Activated CD4-positive, CD25-positive, alpha-beta regulatory T cell treated with anti-CD3 and anti-CD28 coated beads, Interleukin-2, amount 50 U/mL, for 72 hours (primary cell): ENCODE measurements around the gene STK11.

Source experiments
- DNase-seq: peaks from one replicate; pipeline ENCODE4 v3.0.0; 2021

Gene STK11

GRCh38 chr19:1251330-1252220 is 46.0 kb downstream of the STK11 start:
- peak; percentile 60 for DNase-seq

DNA sequence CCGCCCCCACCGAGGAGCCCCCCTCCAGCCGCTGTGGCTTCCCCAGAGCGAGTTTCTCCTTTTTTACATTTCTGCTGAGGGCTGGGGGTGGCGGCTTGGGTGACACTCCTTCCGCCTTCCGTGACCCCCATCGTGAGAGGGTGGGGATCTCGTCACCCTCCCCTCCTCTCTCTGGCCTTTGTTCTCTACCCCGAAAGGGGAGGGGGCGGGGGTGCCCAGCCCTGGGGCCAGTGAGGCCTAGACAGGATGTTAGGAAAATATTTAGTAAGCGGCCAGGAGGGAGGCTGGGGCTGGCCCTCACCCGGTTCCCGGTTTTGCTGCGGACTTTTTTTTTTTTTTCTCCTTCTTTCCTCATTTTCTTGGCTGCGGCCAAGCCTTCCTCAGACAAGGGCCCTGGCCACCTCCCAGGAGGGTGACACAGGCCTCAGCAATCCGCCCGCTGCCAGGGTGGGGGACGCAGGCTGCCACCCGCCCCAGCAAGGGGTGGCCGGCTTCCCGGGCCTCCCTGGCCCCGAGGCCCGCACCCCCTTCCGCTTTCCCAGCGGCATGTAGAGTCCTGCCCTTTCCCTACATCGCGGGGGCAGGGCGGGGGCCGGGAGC is 46.7 kb downstream of the STK11 start:
- DNase-seq = peak; percentile 65

DNA sequence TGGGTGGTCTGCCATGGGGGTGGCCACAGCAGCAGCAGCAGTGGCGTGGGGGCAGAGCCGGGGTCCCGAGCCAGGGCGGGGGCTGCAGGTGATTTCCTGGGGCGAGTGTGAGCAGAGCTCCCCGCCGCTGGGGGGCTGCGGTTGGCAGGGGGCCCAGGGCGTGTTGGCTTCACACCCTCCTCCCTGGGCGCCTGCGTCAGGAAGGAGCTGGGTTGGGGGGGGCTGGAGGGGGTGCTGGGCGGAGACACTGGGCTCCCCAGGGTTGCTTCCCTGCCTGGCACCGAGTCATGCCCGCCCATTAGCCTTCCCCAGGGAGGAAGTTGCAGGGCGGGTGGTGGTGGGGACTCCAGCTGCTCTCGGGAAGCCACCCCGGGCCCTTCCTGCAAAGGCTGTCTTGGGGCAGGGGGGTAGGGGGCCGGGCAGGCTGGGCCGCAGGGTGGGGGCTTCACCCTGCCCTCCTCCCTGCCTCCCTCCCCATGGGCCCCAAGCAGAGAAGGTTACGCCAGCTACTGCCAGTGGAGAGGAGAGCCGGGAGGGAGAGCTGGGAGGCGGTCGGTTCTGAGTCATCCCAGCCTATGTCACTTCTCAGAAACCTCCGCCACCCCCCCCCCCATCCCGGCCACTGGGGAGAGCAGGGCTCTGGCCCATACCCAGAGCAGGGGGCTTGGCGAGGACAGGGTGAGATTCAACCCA is 47.4 kb downstream of the STK11 start:
- peak; percentile 64 for DNase-seq

GRCh38 chr19:1253514-1254080 is 48.0 kb downstream of the STK11 start:
- DNase-seq = no peak

GRCh38 chr19:1254081-1254527 is 48.5 kb downstream of the STK11 start:
- DNase-seq = no peak

DNA sequence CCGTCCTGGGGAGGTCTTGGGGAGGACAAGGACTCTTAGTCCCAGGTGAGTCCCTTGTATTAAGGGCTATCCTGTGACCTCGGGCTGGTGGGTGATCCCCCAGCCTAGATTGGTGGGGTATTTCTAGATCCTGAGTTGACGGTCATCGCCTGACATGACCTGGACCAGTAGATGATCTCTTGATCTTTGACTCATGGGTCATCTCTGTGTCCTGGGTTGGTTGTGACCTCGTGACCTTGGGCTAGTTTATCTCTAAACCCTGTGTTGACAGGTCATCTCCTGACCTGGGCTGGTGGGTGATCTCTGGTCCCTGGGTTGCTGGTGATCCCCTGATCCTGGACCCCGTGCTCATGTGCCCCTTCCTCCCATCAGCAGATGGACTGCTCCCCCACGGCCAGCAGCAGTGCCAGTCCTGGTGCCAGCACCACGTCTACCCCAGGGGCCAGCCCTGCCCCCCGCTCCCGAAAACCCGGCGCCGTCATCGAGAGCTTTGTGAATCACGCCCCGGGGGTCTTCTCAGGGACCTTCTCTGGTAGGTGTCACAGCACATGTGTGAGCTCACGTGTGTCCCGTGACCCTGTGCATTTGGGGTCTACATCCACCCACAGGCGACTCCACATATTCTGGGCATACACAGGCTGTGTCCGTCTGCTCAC is 49.1 kb downstream of the STK11 start:
- no peak for DNase-seq

DNA sequence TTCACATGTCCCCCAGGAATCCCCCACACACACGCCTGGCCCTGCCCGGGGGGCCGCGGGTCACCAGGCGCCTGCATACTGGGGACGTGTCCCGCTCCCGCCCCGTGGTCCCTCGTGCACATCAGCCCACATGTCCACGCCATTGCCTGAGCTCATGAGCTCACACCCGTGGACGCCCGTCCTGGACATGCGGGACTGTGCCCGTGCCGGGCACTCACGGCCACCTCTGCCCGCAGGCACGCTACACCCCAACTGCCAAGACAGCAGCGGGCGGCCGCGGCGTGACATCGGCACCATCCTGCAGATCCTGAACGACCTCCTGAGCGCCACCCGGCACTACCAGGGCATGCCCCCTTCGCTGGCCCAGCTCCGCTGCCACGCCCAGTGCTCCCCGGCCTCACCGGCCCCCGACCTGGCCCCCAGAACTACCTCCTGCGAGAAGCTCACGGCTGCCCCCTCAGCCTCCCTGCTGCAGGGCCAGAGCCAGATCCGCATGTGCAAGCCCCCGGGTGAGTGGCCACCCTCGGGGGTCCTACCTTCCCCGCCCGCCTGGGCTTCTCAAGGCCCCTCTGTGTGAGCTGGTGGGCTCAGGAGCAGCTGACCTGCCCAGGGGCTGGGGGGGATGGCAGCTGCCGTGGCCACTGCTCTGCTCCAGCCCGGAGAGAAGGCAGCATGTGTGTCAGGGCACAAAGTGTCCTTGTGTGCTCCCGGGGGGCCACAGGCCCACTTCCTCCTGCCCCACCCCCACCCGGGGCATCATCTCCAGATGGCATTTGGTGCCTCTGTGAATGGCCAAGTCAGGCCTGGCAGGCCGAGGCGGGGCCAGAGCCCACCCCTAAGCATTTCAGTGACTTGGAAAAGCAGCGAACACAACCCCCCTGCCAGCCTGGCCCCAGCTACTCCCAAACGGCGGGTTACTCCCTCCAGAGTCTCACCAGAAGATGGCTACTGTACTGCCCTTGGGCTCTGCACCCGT is 49.9 kb downstream of the STK11 start:
- no peak for DNase-seq

DNA sequence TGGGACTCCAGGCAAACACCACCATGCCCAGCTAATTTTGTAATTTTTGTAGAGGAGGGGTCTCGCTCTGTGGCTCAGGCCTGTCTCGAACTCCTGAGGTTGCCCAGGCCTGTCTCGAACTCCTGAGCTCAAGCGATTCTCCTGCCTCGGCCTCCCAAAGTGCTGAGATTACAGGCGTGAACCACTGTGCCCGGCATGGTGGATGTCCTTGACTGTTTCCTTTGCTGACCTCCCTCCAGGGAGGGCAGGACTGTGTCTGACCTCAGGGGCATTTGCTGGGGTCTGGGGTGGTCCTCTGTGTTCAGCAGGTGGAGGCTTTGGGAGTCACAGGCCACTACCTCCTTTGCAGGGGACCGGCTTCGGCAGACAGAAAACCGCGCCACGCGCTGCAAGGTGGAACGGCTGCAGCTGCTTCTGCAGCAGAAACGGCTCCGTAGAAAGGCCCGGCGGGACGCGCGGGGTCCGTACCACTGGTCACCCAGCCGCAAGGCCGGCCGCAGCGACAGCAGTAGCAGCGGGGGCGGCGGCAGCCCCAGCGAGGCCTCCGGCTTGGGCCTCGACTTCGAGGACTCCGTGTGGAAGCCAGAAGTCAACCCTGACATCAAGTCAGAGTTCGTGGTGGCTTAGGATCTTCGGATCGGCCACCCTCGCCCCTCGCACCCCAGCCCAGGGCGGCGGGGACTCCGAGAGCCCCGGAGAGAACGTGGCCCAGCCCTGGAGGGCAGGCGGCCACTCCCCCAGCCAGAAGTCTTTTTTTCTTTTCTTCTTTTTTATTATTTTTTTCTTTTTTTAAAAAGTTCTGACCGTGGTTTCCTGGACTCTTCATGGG is 51.3 kb downstream of the STK11 start:
- DNase-seq = no peak

DNA sequence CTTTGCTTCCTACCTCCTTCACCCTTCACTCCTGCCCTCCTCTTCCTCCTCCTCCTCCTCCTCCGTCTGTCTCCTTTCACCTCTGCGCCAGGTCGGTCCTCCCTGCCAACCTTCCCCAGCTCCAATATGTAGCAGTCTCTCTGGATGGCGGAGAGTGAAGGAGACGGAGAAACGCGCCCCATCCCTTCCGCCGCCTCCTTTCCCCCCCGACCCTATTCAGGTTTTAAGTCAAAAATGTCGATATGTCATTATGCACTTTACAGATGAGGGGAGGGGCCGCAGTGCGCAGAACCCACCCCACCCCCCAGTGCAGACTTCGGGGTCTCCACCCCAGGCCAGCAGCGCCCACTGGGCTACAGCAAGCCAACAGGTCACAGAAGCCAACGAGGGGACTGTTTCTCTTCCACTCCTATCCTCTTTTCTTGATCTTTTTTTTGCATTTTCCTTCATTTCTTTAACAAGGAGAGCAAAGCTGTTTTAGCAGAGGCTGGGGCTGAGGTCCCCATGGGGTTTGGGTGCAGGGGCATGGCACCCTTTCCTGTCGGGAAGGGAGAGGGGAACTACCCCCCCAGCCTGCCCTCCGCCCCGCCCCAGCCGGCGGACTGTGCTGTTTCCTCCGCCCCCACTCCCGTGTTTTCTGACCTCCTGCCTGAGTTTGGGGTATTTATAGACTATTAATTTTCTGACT is 52.0 kb downstream of the STK11 start:
- no peak for DNase-seq

DNA sequence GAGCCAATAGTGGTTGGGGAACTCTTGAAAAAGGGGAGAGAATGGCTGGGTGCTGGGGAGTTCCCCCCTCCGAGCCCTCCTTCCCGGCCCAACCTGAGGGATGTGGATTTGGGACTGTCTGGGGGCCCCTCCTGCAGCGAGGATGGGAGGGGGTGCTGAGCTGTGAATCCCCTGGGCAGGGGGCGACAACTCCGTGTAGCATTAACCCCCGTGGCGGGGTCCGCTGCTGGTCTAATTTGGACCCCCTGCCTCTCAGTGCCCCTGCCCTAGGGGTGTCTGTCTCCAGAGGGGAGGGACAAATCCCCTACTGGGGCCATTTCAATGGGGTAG is 52.5 kb downstream of the STK11 start:
- DNase-seq = no peak

- DNase-seq = no peak
Measured at GRCh38 chr19:1258707-1259205, 53.2 kb downstream of the STK11 start.

- DNase-seq = peak; percentile 72
Measured at GRCh38 chr19:1259206-1259875, 53.8 kb downstream of the STK11 start.

- no peak for DNase-seq
Measured at GRCh38 chr19:1259876-1260748, 54.5 kb downstream of the STK11 start.

- peak; percentile 98 for DNase-seq
Measured at GRCh38 chr19:1260749-1261537, 55.4 kb downstream of the STK11 start.

GRCh38 chr19:1261538-1261797 is 55.9 kb downstream of the STK11 start:
- no peak for DNase-seq

- DNase-seq = no peak
Measured at GRCh38 chr19:1261798-1262622, 56.4 kb downstream of the STK11 start.

DNA sequence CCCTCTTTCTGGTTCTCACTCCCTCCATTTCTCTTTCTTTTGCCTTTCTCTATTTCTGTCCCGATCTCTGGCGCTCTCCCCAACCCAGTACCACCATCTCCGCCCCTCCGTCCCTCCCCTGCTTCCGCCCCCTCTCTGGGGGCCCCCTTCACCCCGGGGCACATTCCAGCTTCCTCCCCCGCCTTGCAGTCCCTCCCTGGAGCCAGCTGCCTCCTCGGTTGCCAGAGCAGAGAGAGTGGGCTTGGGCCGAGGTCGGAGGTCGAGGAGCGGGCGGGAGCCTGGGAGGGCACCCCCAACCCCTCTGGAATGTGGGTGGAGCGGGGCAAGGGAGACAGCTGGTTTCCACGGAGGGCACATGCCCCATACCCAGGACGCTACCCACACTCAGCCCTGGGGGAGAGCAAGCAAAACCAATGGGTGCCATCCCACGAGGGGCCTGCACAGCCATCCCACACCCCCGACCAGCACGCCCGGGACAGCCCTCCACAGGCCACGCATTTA is 57.1 kb downstream of the STK11 start:
- no peak for DNase-seq
